Measurements from ENCODE around the gene CCL7.
"Not testable (repeated sequence)": the region's sequence is repeated elsewhere in the genome, so short reads cannot be mapped to it uniquely, and the experiment has no call there.

CCL7 gene

DNA sequence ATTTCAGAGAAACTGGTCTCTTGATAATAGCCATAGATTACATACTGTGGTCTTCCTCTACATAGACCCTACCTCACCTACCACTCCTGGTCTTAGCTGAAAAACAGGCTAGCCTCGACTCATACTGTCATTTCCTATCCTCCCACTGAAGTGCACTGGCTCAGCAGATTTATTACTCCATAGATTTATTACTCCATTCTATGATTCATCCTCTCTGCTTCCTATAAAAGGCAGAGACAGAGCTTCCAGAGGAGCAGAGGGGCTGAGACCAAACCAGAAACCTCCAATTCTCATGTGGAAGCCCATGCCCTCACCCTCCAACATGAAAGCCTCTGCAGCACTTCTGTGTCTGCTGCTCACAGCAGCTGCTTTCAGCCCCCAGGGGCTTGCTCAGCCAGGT lies at the start of gene CCL7:
Gene CCL7, plus strand, starts transcription at position 253 of the 400 bp plus-strand sequence. Its CDS starts 70 bp downstream, at position 323.
- DNase-seq (ENCODE audit: low read depth in 1 of 2, low spot score in 1 of 2): no peak

DNA sequence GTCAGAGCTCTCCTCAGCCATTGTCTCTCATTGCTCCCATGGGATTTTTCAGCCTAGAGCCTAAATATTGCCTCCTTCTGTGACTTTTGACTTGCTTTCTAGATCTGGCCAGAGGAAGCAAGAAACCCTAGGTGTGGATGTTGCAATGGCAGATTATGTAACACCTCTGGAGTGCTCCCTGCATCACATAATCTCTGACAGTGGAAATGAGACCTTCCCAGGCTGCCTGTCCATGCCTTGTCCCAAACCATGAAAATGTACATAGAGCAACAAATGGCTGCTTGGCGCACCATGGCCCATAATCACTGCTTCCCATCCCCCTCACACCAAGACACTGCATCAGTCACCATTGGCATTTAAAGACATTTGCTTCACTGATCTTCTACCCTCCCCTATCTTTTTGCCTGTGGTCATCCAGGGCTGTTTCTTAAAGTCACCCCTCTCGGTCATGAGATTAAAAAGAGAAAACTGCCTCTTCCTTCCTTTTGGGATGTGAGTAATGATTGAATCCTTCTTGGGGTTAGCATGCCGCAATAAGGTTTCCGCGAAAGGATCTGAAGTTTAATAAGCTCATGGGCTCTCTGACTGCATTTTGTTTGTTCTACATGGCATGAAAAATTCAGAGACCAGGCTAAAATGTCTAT lies 49.1 kb upstream of the CCL7 start:
- no peak for DNase-seq (ENCODE audit: low read depth in 1 of 2, low spot score in 1 of 2)

DNA sequence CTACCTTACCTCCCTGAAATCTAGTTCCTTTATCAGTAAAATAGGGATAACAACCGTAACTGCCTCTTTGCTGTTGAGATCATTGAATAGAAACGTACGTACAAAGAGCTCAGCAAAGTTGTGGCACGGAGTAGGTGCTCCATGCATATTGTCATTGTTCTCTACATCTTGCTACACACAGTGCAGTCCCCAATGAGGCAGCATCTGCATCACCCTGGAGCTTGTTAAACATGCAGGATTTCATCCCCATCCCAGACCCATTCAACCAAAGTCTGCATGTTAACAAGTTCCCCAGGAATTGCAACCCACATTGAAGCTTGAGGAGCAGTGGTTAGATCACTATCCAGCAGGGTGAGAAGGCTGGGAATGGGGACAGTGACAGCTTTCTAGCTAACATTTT lies 48.6 kb upstream of the CCL7 start:
- DNase-seq (ENCODE audit: low read depth in 1 of 2, low spot score in 1 of 2): no peak

DNA sequence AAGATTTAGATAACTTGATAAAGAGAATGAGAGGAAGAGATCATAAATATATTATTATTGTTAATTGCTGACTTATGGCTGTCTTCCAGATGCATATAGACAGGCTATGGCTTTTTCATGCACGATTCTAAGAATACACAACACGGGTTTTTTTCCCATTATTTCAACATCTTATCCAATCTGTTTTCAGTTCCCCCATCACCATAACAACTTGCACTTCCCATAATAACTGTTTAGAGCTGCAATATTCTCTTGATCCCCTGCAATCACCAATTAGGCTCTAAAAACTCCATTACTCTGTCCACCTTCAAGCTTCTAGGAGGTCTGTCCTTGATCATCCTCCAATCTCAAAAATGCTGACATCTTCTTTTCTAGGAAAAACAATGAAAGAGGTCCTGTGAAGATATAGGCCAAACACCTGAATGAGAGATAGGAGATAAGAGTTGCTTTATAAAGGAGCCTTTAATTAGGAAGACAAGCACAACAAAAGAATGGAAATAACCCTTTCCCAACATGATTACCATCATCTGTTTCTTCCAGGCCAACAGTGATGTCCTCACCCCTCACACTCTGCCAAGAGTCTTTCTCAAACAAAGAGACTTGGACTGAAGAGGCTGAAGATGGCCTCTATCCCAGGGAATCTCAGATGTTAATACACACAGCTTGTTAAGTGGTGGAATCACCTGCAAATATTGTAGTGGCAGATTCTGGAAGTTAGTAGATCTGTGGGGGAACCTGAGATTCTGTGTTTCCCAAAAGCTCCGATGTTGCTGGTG lies 47.1 kb upstream of the CCL7 start:
- DNase-seq (ENCODE audit: low read depth in 1 of 2, low spot score in 1 of 2): no peak

DNA sequence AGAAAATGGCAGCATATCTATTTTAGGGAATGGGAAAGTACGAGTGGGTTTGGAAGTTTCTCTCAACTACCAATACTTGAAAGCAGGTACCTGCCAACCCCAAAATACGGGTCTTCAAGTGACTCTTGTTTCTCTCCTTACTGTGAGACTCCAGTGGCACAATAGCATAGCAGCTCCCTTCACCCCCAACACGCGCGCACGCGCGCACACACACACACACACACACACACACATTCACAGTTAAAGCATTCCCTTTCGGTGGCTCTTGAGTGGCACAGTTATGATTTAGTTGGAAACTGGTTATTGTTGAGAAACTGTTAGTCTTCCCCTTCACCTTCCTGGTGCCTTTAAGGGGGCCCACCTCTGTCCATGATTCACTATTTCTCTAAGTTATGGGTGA lies 45.0 kb upstream of the CCL7 start:
- DNase-seq (ENCODE audit: low read depth in 1 of 2, low spot score in 1 of 2): no peak

DNA sequence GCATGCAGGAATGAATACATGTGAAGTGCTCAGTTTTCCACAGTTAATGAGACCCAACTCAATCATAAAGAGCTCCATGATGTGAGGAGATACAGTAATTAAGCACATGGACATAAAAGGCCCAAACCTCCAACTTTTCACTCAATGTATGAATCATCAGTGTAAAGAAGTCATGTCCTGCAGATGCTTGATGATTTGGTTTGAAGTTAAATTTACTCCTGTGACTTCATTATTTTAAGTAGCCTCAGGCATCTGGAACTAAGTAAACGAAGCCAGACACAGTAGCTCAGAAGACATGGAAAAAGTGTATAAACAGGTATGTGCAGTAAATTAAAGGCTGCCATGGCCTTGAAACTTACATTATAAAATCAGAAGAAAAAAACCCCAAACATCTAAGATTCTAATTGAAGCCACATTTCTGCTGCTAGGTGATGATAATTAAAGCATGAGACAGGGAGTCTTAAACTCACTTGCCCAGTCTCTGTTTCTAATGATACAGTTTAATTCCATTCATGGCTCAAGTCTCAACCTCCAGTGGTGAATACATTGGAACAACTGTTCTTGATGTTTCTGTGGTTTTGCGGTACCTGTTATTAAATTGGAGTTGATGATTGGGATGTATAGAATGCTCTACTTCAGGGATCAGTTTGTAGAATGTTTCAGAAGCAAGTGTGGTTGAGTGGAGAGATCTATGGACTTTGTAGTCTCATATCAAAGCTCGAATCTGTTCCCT lies 43.8 kb upstream of the CCL7 start:
- no peak for DNase-seq (ENCODE audit: low read depth in 1 of 2, low spot score in 1 of 2)

DNA sequence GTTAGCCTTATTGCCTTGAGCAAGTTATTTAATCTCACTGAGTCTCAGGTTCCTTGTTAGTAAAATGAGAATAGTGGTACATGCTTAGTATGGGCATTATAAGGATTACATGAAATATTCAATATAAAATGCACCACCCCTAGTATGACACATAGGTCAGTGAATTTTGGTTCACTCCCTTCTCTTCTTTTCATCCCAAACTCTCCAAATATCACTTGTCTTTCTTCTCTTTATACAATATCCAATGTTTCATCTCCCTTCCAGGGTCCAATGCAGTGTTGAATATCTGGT lies 43.3 kb upstream of the CCL7 start:
- DNase-seq (ENCODE audit: low read depth in 1 of 2, low spot score in 1 of 2): no peak

DNA sequence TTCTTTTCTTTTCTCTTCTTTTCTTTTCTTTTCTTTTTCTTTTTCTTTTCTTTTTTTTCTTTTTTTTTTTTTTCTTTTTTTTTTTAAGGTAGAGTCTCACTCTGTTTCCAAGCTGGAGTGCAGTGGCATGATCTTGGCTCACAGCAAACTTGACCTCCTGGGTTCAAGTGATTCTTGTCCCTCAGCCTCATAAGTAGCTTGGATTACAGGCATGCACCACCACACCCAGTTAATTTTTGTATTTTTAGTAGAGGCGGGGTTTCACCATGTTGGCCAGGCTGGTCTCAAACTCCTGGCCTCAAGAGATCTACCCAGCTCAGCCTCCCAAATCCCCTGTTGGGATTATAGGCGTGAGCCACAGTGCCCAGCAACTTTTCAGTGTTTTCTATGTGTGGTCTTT lies 42.7 kb upstream of the CCL7 start:
- DNase-seq (ENCODE audit: low read depth in 1 of 2, low spot score in 1 of 2): not testable (repeated sequence)

DNA sequence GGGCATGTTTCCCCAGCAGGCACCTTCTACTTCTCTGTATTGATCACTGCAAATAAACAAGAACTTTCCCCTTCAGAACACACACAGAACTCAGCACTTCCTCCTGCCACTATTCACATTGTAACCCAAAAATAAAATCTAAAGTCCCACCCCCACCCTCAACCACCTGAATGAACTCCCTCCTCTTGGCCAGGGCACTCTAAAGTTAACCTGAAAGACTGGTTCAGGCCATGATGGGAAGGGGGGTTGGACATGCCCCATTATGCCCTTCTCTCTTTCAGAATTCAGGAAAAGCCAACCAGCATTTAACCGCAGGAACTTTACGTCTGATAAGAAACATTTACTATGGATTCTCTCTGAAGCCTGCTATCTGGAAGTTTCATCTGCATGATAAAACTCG lies 42.3 kb upstream of the CCL7 start:
- no peak for DNase-seq (ENCODE audit: low read depth in 1 of 2, low spot score in 1 of 2)

DNA sequence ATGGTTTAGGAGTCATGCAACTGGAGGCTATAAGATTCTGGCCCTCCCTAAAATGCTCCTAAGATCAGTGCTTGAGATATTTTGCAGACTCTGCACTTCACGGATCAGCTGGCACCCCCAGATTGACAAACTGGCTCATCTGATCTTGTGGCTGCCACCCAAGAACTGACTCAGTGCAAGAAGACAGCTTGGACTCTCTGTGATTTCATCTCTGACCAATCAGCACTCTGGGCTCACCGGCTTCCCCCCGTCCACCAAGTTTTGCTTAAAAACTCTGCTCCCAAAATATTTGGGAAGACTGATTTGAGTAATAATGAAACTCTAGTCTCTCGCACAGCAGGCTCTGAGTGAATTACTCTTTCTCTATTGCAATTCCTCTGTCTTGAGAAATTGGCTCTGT lies 41.2 kb upstream of the CCL7 start:
- DNase-seq (ENCODE audit: low read depth in 1 of 2, low spot score in 1 of 2): no peak

DNA sequence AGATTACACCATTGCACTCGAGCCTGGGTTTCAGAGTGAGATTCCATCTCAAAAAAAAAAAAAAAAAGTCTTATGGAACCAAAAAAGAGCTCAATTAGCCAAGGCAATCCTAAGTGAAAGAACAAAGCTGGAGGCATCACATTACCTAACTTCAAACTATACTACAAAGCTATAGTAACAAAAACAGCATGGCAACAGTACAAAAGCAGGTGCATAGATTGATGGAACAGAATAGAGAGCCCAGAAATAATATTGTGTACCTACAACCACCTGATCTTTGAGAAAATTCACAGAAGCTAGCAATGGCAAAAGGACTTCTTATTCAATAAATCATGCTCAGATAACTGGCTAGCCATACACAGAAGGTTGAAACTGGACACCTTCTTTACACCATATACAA lies 39.7 kb upstream of the CCL7 start:
- no peak for DNase-seq (ENCODE audit: low read depth in 1 of 2, low spot score in 1 of 2)

DNA sequence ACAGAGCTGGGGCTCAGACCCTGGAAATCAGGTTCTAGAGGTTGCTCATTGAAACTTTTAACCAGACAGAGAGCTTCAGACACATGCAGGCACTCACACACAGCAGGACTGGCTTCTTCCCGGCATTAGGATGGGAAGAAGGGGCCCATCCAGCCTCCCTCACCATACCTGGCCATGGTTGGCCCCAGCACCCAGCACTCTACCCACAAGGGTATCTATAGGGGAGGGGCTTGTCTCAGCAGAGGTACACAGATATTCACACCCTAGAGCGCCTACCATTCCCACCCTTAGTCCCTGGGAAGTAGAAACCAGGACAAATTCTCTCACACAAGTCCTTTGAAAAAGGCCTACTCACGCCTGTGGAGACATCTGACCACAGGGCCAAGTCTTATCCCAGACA lies 35.4 kb upstream of the CCL7 start:
- DNase-seq (ENCODE audit: low read depth in 1 of 2, low spot score in 1 of 2): no peak

DNA sequence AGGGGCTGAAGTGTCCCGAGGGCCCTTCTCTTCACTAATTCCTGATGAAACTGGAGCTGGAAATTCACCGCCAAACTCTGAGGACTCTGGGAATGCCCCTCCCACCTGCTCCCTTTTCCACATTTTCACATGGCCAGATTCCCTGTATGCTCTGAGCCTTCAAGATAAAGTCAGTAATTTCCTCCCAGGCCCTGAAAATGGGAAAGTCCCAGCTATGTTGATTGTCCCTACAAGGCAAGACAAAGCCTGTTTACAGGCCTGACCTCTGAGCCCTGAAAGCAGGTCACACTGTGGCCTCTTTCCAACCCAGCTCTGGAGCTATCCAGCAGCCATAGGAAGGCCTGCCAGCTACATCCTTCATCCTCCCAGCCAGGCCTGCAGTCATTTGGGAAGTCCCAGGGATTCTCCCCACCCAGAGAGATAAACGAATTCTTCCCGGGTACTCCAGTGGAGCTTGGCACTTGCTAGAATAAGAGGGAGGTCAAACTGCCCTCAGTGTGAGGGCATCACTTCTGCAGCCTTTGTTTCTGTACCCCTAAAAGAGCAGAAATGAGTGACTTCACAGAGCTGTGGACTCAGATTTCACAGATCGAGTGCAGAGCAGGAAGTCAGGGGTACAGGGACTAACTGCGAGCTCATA lies 34.5 kb upstream of the CCL7 start:
- no peak for DNase-seq (ENCODE audit: low read depth in 1 of 2, low spot score in 1 of 2)

DNA sequence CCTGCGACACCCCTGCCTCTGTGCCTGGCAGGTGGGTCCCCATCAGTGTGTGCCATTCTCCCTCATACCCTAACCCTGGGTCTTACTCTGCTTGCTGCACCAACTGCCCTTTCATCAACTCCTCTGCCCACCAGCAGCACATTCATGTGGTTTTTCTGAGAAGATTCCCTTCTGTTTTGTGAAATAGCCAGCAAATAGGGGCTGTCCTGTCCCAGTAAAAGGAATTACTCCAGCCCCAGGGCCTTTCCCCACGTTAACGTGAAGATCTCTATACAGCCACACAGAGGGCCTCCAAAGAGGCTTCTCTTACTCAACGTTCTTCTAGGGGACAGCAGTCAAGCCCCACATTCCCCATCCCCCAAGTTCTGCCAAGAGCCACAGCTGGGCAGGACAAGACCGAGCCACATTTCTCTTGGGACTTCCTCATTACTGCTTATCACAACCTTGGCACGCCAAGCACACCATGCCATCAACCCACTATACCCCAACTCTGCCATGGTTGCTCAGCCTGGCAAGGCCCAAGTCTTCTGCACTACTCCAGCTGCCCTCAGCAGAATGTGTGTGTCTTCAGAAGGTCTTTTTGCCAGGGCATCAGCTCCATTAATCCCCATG lies 33.6 kb upstream of the CCL7 start:
- no peak for DNase-seq (ENCODE audit: low read depth in 1 of 2, low spot score in 1 of 2)

DNA sequence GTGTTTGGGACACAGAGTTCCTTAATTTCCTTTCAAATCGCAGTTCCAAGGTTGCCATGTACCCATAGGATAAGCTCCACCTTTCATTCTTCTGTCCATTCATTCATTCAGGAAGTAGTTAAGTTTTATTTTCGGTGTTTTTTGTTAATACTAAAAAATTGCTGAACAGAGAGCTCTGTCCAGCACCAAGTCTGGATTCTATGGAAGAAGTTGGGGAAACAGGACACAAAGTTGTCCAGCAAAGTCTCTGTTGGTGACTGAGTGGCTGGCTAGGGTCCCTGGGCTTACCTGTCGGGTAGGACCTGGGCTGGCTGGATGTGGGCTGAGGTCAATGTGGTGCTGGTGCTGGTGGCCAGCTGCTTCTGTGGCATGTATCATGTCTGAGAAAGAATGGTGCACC lies 32.6 kb upstream of the CCL7 start:
- no peak for DNase-seq (ENCODE audit: low read depth in 1 of 2, low spot score in 1 of 2)

DNA sequence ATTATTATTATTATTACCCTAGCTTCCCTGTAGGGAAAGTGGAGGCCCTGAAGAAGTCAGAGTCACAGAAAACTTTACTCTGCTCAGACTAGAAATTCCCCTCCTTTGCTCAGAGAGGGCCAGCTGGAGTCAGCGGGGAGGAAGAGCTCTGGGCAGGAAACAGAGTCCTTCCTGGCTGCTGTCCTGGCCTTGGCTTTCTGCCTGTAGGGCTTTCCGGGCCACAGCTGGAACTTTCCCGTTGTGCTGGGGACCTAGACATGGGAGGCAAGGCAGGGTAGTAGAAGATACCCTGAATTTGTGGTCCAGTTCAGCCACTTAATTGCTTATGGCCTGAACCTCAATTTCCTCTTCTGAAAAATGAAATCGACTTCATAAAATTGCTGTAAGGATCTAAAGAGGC lies 29.0 kb upstream of the CCL7 start:
- no peak for DNase-seq (ENCODE audit: low read depth in 1 of 2, low spot score in 1 of 2)

DNA sequence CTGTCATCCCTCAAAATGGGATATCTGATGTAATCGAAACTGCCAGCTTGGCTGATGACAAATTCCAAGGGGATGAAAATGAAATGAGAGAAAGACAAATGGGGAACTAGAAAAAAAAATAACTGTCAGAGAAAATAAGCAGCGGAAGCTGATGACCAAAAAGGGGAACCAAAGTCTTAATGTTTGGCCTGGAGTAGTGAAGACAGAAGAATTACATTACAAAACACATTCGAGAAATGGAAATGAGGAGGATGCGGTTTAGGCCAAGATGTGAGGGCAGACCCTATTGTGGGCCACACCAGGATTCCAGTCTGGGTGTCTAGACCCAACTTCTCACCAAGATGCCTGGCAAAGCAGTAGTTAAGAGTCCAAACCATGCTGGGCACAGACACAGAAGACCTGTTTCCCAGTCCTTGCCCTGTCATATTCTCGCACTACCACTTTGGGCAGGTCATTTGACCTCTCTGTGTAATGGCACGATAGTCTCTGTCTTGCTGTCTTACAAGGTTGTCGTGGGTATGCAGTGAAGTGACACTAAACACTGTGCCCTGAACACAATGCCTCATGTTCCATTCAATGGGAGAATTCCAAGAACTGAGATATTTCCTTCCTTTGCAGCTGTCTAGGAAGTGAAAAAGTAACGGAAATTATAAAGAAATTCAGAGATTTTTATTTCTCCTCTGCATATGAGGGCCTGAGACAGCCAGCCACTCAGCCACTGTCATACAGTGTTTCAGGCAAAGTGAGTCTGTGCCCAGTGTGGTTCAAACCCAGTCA lies 27.2 kb upstream of the CCL7 start:
- no peak for DNase-seq (ENCODE audit: low read depth in 1 of 2, low spot score in 1 of 2)

DNA sequence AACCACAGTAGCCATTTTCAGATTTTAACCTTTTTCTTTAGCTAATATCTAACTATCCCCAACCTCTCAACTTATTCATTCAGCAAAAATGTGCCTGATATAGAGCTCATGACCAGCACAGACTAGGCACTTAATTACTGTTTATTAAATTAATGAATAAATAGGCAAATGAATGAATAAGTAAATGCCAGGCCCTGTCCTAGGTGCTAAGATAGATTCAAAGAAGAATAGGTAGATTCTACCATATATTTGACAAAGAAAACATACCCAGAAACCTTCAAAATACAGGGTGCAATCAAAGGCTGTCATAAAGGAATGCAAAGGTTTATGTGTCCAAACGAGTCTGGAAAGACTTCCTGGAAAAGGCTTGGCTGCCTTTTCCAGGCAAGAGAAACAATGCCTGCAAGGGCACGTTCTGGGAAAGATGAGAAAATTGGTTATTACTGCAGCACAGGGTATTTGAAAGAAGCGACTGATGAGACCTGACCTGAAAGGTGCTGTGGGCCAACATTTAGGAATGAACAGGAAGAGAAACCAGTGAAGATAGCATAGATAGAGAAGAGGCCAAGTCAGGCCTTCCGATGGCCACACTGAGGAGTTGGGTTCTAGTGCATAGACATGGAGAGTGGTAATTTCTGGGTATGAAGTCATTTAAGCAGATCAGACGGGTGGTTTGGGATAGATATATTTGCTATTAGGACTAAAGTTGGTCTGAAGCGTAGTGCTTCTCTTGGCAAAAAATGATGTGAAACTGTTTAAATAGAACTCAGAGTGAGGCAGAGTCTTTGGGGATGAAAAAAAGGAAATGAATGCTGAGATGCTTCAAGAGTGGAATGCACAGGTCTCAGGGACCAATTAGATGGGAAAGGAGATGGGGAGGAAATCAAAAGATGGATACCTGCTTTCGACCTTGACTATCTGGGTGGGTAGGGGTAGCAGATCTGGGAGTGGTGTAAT lies 26.4 kb upstream of the CCL7 start:
- DNase-seq (ENCODE audit: low read depth in 1 of 2, low spot score in 1 of 2): no peak

DNA sequence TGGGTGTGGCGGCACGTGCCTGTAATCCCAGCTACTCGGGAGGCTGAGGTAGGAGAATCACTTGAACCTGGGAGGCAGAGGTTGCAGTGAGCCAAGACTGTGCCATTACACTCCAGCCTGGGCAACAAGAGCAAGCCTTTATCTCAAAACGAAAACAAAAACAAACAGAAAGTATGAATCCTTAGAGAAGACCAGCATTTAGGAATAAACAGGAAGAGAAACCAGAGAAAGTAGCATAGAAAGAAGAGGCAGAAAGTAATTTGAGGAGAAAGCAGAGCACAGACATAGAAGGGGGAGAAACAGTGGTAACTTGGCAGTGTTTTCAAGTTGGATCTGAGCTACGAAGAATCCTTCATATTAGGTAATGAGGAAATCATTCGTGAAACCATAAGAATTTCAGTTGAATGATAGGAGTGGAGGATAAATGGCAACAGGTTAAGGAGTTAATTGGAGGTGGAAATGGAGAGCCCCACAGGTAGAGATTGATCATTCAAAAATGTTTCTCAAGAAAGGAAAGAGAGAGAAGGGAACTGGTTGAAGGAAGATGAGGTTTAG lies 24.6 kb upstream of the CCL7 start:
- no peak for DNase-seq (ENCODE audit: low read depth in 1 of 2, low spot score in 1 of 2)
